OCI-LY1 (cell line): ENCODE results near the gene MMP11.

Experiments used
- H2AFZ ChIP-seq: fragments of 200-600 bp; sonication (generic), shearing (Covaris generic); 2 replicates; pipeline ENCODE4 v1.6.0; 2014; ENCODE audit warnings: antibody characterized with exemption, mild to moderate bottlenecking, low read length
- H3F3A ChIP-seq: fragments of 200-600 bp; sonication (generic), shearing (Covaris generic); 2 replicates; pipeline ENCODE4 v1.6.0; 2014; ENCODE audit warnings: mild to moderate bottlenecking, antibody characterized with exemption, low read length, moderate library complexity; ENCODE audit not compliant: insufficient read depth
- H3K27ac ChIP-seq: fragments of 200-600 bp; sonication (generic); 2 replicates; pipeline ENCODE4 v1.5.1; 2014; ENCODE audit warnings: low read length, mixed run types, mild to moderate bottlenecking, low read depth; ENCODE audit not compliant: poor library complexity, severe bottlenecking
- H3K27me3 ChIP-seq: fragments of 200-600 bp; sonication (generic); 2 replicates; pipeline ENCODE4 v1.6.0; 2014; ENCODE audit warnings: antibody characterized with exemption, mild to moderate bottlenecking, low read length, moderate library complexity; ENCODE audit not compliant: insufficient read depth
- H3K36me3 ChIP-seq: fragments of 200-600 bp; sonication (generic); 2 replicates; pipeline ENCODE4 v1.6.1; 2014; ENCODE audit warnings: mild to moderate bottlenecking, antibody characterized with exemption, low read length, moderate library complexity, mixed read lengths; ENCODE audit not compliant: insufficient read depth
- H3K4me1 ChIP-seq: fragments of 200-600 bp; sonication (generic); 2 replicates; pipeline ENCODE4 v1.5.1; 2014; ENCODE audit warnings: mild to moderate bottlenecking, low read length, moderate library complexity; ENCODE audit not compliant: insufficient read depth, severe bottlenecking
- H3K4me2 ChIP-seq: fragments of 200-600 bp; sonication (generic), shearing (Covaris generic); 2 replicates; pipeline ENCODE4 v1.6.1; 2014; ENCODE audit warnings: low read length
- H3K4me3 ChIP-seq: fragments of 200-600 bp; sonication (generic); 2 replicates; pipeline ENCODE4 v1.5.1; 2014; ENCODE audit warnings: low read length, low read depth, mild to moderate bottlenecking, mixed read lengths; ENCODE audit not compliant: poor library complexity, severe bottlenecking
- H3K79me2 ChIP-seq: fragments of 200-600 bp; shearing (Covaris generic); 2 replicates; pipeline ENCODE4 v1.6.1; 2016; ENCODE audit warnings: mixed run types, low read length, mixed read lengths; ENCODE audit not compliant: insufficient read depth
- H3K9ac ChIP-seq: fragments of 200-600 bp; sonication (generic), shearing (Covaris generic); 2 replicates; pipeline ENCODE4 v1.6.1; 2014; ENCODE audit warnings: mild to moderate bottlenecking, low read length, mixed read lengths
- H3K9me2 ChIP-seq: fragments of 200-600 bp; sonication (generic), shearing (Covaris generic); 2 replicates; pipeline ENCODE4 v1.6.1; 2014; ENCODE audit warnings: low read depth, mild to moderate bottlenecking, low read length, mixed read lengths
- H3K9me3 ChIP-seq: fragments of 200-600 bp; shearing (Covaris generic); 2 replicates; pipeline ENCODE4 v1.6.1; 2014; ENCODE audit warnings: low read length, mixed read lengths
- H4K20me1 ChIP-seq: fragments of 200-600 bp; sonication (generic), shearing (Covaris generic); 2 replicates; pipeline ENCODE4 v1.6.0; 2016; ENCODE audit warnings: mild to moderate bottlenecking, low read length; ENCODE audit not compliant: insufficient read depth
- EZH2 ChIP-seq: fragments of 200-600 bp; sonication (generic), shearing (Covaris generic); IDR thresholded peaks from 2 replicates; pipeline ENCODE4 v1.8.0; 2017; ENCODE audit warnings: borderline replicate concordance, mixed run types, mild to moderate bottlenecking, antibody characterized with exemption, low read length, moderate library complexity, mixed read lengths
- TF ChIP-seq, protein P1 (sequence below): fragments of 200-600 bp; sonication (generic), shearing (Covaris generic); IDR thresholded peaks from 2 replicates; pipeline ENCODE4 v1.5.1; 2017; ENCODE audit warnings: mild to moderate bottlenecking, antibody characterized with exemption, low read length, moderate library complexity, mixed read lengths

MMP11 gene

DNA sequence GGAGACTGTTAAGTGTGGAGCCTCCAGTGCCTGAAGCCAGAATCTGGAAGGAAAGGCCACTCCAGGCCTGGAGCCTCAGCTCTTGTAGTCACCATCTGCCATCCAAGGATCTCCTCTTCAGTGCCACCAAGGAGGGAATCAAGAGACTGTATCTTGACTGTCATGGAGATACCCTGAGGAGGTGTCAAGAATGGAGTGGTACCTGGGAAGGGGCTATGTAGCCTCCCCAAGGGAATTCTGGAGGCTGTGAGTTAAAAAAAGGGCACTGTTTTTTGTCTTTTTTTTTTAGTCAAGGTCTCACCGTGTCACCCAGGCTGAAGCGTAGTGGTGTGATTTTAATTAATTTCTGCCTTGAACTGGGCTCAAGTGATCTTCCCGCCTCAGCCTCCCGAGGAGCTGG lies 13.1 kb upstream of the MMP11 start:
- Histone ChIP-seq H3F3A (peaks cover 7% of the 10 kb centered on the region), H3K27me3 (no peaks in the 10 kb centered on the region), H3K9me3 (no peaks in the 10 kb centered on the region), H3K27ac (no peak overlapping the region), H3K9me2 (no peaks in the 10 kb centered on the region), H3K79me2 (no peaks in the 10 kb centered on the region), H3K9ac (no peak overlapping the region), H3K36me3 (peaks cover 19% of the 10 kb centered on the region), H3K4me1 (peaks cover 42% of the 10 kb centered on the region), H4K20me1 (no peaks in the 10 kb centered on the region), H3K4me3 (no peak overlapping the region), H2AFZ (no peak overlapping the region), H3K4me2 (no peak overlapping the region)
- no peak for TF ChIP-seq EZH2
- TF ChIP-seq, protein P1, sequence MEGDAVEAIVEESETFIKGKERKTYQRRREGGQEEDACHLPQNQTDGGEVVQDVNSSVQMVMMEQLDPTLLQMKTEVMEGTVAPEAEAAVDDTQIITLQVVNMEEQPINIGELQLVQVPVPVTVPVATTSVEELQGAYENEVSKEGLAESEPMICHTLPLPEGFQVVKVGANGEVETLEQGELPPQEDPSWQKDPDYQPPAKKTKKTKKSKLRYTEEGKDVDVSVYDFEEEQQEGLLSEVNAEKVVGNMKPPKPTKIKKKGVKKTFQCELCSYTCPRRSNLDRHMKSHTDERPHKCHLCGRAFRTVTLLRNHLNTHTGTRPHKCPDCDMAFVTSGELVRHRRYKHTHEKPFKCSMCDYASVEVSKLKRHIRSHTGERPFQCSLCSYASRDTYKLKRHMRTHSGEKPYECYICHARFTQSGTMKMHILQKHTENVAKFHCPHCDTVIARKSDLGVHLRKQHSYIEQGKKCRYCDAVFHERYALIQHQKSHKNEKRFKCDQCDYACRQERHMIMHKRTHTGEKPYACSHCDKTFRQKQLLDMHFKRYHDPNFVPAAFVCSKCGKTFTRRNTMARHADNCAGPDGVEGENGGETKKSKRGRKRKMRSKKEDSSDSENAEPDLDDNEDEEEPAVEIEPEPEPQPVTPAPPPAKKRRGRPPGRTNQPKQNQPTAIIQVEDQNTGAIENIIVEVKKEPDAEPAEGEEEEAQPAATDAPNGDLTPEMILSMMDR: no peak

DNA sequence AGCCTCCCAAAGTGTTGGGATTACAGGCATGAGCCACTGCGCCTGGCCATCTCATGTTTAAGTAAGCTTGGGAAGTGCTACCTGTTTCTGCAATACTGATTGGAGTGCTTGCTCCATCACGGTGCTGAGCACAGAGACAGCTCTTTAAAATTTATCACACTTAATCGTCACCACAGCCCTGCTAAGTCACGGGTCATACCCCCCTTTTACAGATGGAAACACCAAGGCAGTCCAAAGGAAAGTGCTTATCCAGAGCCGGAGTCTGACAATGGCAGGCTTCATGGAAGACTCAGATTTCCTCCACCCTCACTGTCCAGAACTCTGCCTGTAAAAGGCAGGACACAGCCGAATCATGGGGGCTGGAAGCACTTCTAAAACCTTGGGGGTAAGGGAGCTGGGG lies 12.6 kb upstream of the MMP11 start:
- Histone ChIP-seq H3K79me2 (no peaks in the 10 kb centered on the region), H3K27ac (no peak overlapping the region), H3K36me3 (peaks cover 24% of the 10 kb centered on the region), H3F3A (peaks cover 7% of the 10 kb centered on the region), H3K9ac (no peak overlapping the region), H3K4me1 (peaks cover 42% of the 10 kb centered on the region), H3K27me3 (no peaks in the 10 kb centered on the region), H4K20me1 (no peaks in the 10 kb centered on the region), H3K9me3 (no peaks in the 10 kb centered on the region), H3K4me3 (no peak overlapping the region), H3K9me2 (no peaks in the 10 kb centered on the region), H3K4me2 (no peak overlapping the region), H2AFZ (no peak overlapping the region)
- TF ChIP-seq EZH2: no peak
- TF ChIP-seq, protein P1: no peak

DNA sequence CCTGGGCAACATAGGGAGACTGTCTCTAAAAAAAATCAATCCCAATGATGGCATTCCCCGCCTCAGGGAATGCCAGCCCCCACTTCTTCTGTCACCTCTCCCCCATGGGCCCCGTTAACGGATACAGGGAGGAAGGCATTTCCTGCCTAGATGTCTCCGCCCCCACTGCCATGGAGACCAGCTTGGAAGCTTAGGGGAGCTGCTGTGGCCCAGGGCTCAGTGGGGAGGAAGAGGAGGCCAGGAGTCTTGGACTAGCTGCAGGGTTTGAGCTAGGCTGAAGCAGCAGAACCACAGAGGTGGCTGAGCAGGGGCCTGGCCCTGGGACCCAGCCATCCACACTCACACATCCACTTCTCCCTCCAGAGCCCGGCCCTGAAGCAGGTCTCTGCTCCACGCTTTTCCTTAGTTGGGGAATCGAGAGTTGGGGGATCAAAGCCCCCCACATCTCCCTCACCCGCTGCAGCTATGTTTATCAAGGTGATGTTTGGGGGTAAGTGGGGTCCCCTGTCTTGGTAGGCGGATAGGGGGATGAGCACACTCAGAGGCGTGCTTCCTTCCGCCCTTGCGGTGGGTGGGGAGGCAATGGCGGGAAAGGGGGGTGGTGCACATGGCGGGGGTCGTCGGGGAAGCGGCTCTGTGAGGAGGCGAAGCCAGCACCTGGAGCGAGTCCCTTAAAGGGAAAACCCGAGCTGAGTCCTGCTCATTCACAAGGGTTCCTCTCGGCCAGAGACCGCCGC lies 9.6 kb upstream of the MMP11 start, which contains the start of gene C22orf15:
TSS of gene C22orf15 (plus strand) at position 149 of the 737 bp plus-strand sequence. CDS start at position 466, 317 bp downstream.
- Histone ChIP-seq H3K9ac (peak within 1 kb of the TSS; percentile 13; the same call in 1 of the 2 replicates), H3K36me3 (peaks cover 39% of the 10 kb centered on the region), H3K27ac (peak within 1 kb of the TSS; percentile 57), H3K27me3 (no peaks in the 10 kb centered on the region), H3F3A (peaks cover 3% of the 10 kb centered on the region; the same call in 1 of the 2 replicates), H3K9me2 (no peaks in the 10 kb centered on the region), H3K4me2 (peak within 1 kb of the TSS; percentile 79), H3K4me3 (peak within 1 kb of the TSS; percentile 82), H3K9me3 (no peaks in the 10 kb centered on the region), H4K20me1 (no peaks in the 10 kb centered on the region), H3K4me1 (peaks cover 46% of the 10 kb centered on the region), H2AFZ (no peak within 1 kb of the TSS), H3K79me2 (peaks cover 3% of the 10 kb centered on the region; the same call in 1 of the 2 replicates)
- TF ChIP-seq, protein P1: no peak
- no peak for TF ChIP-seq EZH2
